HEK293 (cell line): ENCODE measurements around the gene DEFB129.

Experiments
- CTCF ChIA-PET: fragments of 350-600 bp; formaldehyde crosslinking; extraction: SDS; loops from one replicate; lab custom pipeline; 2021; ENCODE audit warnings: antibody characterized with exemption; lab: Yijun Ruan, JAX
- POLR2A ChIA-PET: fragments of 300-600 bp; formaldehyde crosslinking; extraction: SDS; loops from one replicate; lab custom pipeline; 2020; ENCODE audit warnings: antibody characterized with exemption, inconsistent platforms; lab: Yijun Ruan, JAX
- H3K27ac ChIP-seq: fragments of 200-500 bp; sonication (Bioruptor generic); 2 replicates; pipeline ENCODE4 v1.5.1; 2014; ENCODE audit warnings: low read depth, low read length, control low read depth, inconsistent platforms; ENCODE audit errors: extremely low read depth
- H3K36me3 ChIP-seq, 2 experiments: fragments of 200-500 bp in 1 of 2; sonication (Bioruptor generic) in 1 of 2; 1 replicate in 1 of 2; 2 replicates in 1 of 2; pipeline ENCODE4 v1.5.1; 2014 to 2017; ENCODE audit warnings: inconsistent platforms in 2 of 2, low read length in 2 of 2; ENCODE audit not compliant: control insufficient read depth in 2 of 2, insufficient read depth in 1 of 2
- H3K4me1 ChIP-seq: fragments of 200-500 bp; sonication (Bioruptor generic); 2 replicates; pipeline ENCODE4 v1.5.1; 2014; ENCODE audit warnings: mild to moderate bottlenecking, low read length, inconsistent platforms; ENCODE audit not compliant: control insufficient read depth, insufficient read depth
- H3K4me3 ChIP-seq: 2 replicates; pipeline ENCODE4 v1.5.1; 2011; ENCODE audit warnings: low read depth, mild to moderate bottlenecking, control low read depth, low read length, moderate library complexity
- H3K9me3 ChIP-seq: fragments of 200-500 bp; sonication (Bioruptor generic); 2 replicates; pipeline ENCODE4 v1.5.1; 2014; ENCODE audit warnings: low read depth, low read length, inconsistent platforms; ENCODE audit not compliant: control insufficient read depth, insufficient read depth
- KLF7 ChIP-seq: fragments of 450-650 bp; formaldehyde crosslinking; IDR thresholded peaks from 2 replicates; pipeline ENCODE4 v1.5.1; 2016; ENCODE audit warnings: missing biosample characterization, missing genetic modification characterization, borderline replicate concordance
- SP7 ChIP-seq: fragments of 450-650 bp; formaldehyde crosslinking; IDR thresholded peaks from 2 replicates; pipeline ENCODE4 v1.5.1; 2016; ENCODE audit warnings: missing biosample characterization, missing genetic modification characterization
- ZEB2 ChIP-seq: fragments of 450-650 bp; formaldehyde crosslinking; IDR thresholded peaks from 2 replicates; pipeline ENCODE4 v1.5.1; 2016; ENCODE audit warnings: missing biosample characterization, missing genetic modification characterization
- ZNF2 ChIP-seq: fragments of 450-650 bp; formaldehyde crosslinking; IDR thresholded peaks from 2 replicates; pipeline ENCODE4 v1.5.1; 2016; ENCODE audit warnings: missing biosample characterization, missing genetic modification characterization
- ZNF274 ChIP-seq, 2 experiments: fragments of 200-500 bp in 1 of 2; fragments of 450-650 bp in 1 of 2; sonication (Bioruptor generic) in 1 of 2; formaldehyde crosslinking in 1 of 2; IDR thresholded peaks; 2 replicates each; pipeline versions ENCODE4 v1.5.1 to v1.6.1; 2014 to 2016; ENCODE audit warnings: borderline replicate concordance in 1 of 2, inconsistent platforms in 1 of 2, low read length in 1 of 2, missing biosample characterization in 1 of 2, missing genetic modification characterization in 1 of 2
- ZNF561 ChIP-seq: fragments of 450-650 bp; IDR thresholded peaks from 2 replicates; pipeline ENCODE4 v1.5.1; 2018; ENCODE audit warnings: missing biosample characterization, missing genetic modification characterization, borderline replicate concordance
- ZNF585B ChIP-seq: fragments of 450-650 bp; formaldehyde crosslinking; IDR thresholded peaks from 2 replicates; pipeline ENCODE4 v1.5.1; 2016; ENCODE audit warnings: missing biosample characterization, missing genetic modification characterization
- ZNF623 ChIP-seq: fragments of 450-650 bp; formaldehyde crosslinking; IDR thresholded peaks from 2 replicates; pipeline ENCODE4 v1.5.1; 2016; ENCODE audit warnings: missing biosample characterization, missing genetic modification characterization
- ZSCAN30 ChIP-seq: fragments of 450-650 bp; IDR thresholded peaks from 2 replicates; pipeline ENCODE4 v1.5.1; 2018; ENCODE audit warnings: missing biosample characterization, mild to moderate bottlenecking, missing genetic modification characterization, moderate library complexity
- TF ChIP-seq, protein P1 (sequence below): fragments of 450-650 bp; formaldehyde crosslinking; IDR thresholded peaks from 2 replicates; pipeline ENCODE4 v1.5.1; 2016; ENCODE audit warnings: missing biosample characterization, missing genetic modification characterization, low read depth
- TF ChIP-seq, protein P2 (sequence below): fragments of 450-650 bp; formaldehyde crosslinking; conservative IDR thresholded peaks from 2 replicates; pipeline ENCODE4 v1.5.1; 2016; ENCODE audit warnings: low read depth, missing biosample characterization, missing genetic modification characterization
- TF ChIP-seq, protein P3 (sequence below): fragments of 450-650 bp; formaldehyde crosslinking; conservative IDR thresholded peaks from 2 replicates; pipeline ENCODE4 v1.5.1; 2016; ENCODE audit warnings: low read depth, missing biosample characterization, missing genetic modification characterization
- TF ChIP-seq, protein P4 (sequence below): fragments of 450-650 bp; formaldehyde crosslinking; IDR thresholded peaks from 2 replicates; pipeline ENCODE4 v1.5.1; 2016; ENCODE audit warnings: missing biosample characterization, missing genetic modification characterization
- TF ChIP-seq, protein P5 (sequence below): fragments of 450-650 bp; formaldehyde crosslinking; IDR thresholded peaks from 2 replicates; pipeline ENCODE4 v1.5.1; 2016; ENCODE audit warnings: missing biosample characterization, missing genetic modification characterization, borderline replicate concordance

DEFB129 gene

DNA sequence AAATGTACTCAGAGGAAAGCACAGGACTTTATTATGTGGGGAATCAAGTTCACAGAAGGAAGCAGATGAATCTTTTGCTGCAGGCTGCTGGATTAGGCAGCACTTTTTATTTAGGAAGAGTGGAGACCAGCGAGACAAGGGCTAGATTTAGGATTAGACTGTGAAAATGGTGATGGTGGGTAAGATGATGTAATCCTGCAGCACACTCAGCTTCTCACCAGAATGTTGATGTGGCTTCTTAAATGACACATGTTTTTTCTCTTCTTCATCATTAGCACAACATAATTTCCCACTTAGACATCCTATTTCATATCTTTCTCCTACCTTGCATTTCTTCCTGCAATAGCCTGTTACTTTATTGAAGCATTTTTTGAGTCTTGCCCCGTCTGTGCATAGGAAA lies 39.3 kb upstream of the DEFB129 start:
- Histone ChIP-seq H3K36me3 (no peaks in the 10 kb centered on the region), H3K9me3 (peaks cover 3% of the 10 kb centered on the region), H3K4me3 (no peak overlapping the region), H3K4me1 (no peaks in the 10 kb centered on the region), H3K27ac (no peak overlapping the region)
- ChIA-PET CTCF (interaction anchor here (1.0 kb wide), 1 partner anchor 32 kb away, joined by 3 read pairs; no protein-coding TSS in a partner anchor), POLR2A (no interaction called here)
- TF ChIP-seq, protein P1, sequence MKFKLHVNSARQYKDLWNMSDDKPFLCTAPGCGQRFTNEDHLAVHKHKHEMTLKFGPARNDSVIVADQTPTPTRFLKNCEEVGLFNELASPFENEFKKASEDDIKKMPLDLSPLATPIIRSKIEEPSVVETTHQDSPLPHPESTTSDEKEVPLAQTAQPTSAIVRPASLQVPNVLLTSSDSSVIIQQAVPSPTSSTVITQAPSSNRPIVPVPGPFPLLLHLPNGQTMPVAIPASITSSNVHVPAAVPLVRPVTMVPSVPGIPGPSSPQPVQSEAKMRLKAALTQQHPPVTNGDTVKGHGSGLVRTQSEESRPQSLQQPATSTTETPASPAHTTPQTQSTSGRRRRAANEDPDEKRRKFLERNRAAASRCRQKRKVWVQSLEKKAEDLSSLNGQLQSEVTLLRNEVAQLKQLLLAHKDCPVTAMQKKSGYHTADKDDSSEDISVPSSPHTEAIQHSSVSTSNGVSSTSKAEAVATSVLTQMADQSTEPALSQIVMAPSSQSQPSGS (tag by site-specific recombination): 0 out of 2 replicates have a peak, but pooled peaks have one; percentile 15
- TF ChIP-seq ZEB2 (tag by site-specific recombination): no peak

DNA sequence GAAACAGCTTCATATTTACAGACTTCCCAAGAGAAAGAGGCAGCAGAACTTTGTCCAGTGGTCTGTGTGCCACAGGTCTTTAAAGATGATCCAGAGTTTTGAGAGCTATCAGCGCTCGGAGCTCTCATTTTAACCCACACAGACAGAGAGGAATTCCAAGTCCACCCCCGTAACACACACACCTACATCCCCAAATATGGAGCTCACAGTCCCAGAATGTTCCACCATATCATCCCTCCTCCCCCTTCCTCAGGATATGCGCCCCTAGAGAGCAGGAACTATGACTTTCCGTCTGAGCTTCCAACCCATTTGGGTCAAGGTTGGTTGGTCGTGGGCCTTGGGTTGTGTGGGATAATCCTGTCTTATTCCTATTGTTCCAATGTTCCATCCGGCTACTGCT lies 37.4 kb upstream of the DEFB129 start, which contains the start of gene DEFB128:
Gene DEFB128 (minus strand): TSS at position 101 of the 400 bp plus-strand sequence. CDS start 88 bp downstream, at position 13.
- POLR2A ChIA-PET: no interaction called here
- Histone ChIP-seq H3K36me3 (no peaks in the 10 kb centered on the region), H3K27ac (no peak within 1 kb of the TSS), H3K4me3 (no peak within 1 kb of the TSS), H3K4me1 (no peaks in the 10 kb centered on the region), H3K9me3 (no peaks in the 10 kb centered on the region)
- CTCF ChIA-PET: interaction anchor here (0.6 kb wide), 2 partner anchors 13 to 409 kb away, joined by 3 to 4 read pairs; no protein-coding TSS in a partner anchor
- TF ChIP-seq SP7: no peak
- TF ChIP-seq, protein P2, sequence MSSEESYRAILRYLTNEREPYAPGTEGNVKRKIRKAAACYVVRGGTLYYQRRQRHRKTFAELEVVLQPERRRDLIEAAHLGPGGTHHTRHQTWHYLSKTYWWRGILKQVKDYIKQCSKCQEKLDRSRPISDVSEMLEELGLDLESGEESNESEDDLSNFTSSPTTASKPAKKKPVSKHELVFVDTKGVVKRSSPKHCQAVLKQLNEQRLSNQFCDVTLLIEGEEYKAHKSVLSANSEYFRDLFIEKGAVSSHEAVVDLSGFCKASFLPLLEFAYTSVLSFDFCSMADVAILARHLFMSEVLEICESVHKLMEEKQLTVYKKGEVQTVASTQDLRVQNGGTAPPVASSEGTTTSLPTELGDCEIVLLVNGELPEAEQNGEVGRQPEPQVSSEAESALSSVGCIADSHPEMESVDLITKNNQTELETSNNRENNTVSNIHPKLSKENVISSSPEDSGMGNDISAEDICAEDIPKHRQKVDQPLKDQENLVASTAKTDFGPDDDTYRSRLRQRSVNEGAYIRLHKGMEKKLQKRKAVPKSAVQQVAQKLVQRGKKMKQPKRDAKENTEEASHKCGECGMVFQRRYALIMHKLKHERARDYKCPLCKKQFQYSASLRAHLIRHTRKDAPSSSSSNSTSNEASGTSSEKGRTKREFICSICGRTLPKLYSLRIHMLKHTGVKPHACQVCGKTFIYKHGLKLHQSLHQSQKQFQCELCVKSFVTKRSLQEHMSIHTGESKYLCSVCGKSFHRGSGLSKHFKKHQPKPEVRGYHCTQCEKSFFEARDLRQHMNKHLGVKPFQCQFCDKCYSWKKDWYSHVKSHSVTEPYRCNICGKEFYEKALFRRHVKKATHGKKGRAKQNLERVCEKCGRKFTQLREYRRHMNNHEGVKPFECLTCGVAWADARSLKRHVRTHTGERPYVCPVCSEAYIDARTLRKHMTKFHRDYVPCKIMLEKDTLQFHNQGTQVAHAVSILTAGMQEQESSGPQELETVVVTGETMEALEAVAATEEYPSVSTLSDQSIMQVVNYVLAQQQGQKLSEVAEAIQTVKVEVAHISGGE (tag by site-specific recombination): no peak
- TF ChIP-seq ZSCAN30 (tag by site-specific recombination): no peak
- no peak for TF ChIP-seq ZNF2 (tag by site-specific recombination)
- TF ChIP-seq, protein P3, sequence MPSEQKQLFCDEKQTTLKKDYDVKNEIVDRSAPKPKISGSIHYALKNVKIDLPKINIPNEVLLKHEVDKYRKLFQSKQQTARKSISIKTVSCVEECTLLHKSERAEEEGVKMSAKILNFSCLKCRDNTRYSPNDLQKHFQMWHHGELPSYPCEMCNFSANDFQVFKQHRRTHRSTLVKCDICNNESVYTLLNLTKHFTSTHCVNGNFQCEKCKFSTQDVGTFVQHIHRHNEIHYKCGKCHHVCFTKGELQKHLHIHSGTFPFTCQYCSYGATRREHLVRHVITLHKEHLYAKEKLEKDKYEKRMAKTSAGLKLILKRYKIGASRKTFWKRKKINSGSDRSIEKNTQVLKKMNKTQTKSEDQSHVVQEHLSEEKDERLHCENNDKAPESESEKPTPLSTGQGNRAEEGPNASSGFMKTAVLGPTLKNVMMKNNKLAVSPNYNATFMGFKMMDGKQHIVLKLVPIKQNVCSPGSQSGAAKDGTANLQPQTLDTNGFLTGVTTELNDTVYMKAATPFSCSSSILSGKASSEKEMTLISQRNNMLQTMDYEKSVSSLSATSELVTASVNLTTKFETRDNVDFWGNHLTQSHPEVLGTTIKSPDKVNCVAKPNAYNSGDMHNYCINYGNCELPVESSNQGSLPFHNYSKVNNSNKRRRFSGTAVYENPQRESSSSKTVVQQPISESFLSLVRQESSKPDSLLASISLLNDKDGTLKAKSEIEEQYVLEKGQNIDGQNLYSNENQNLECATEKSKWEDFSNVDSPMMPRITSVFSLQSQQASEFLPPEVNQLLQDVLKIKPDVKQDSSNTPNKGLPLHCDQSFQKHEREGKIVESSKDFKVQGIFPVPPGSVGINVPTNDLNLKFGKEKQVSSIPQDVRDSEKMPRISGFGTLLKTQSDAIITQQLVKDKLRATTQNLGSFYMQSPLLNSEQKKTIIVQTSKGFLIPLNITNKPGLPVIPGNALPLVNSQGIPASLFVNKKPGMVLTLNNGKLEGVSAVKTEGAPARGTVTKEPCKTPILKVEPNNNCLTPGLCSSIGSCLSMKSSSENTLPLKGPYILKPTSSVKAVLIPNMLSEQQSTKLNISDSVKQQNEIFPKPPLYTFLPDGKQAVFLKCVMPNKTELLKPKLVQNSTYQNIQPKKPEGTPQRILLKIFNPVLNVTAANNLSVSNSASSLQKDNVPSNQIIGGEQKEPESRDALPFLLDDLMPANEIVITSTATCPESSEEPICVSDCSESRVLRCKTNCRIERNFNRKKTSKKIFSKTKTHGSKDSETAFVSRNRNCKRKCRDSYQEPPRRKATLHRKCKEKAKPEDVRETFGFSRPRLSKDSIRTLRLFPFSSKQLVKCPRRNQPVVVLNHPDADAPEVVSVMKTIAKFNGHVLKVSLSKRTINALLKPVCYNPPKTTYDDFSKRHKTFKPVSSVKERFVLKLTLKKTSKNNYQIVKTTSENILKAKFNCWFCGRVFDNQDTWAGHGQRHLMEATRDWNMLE: no peak
- TF ChIP-seq, protein P4, sequence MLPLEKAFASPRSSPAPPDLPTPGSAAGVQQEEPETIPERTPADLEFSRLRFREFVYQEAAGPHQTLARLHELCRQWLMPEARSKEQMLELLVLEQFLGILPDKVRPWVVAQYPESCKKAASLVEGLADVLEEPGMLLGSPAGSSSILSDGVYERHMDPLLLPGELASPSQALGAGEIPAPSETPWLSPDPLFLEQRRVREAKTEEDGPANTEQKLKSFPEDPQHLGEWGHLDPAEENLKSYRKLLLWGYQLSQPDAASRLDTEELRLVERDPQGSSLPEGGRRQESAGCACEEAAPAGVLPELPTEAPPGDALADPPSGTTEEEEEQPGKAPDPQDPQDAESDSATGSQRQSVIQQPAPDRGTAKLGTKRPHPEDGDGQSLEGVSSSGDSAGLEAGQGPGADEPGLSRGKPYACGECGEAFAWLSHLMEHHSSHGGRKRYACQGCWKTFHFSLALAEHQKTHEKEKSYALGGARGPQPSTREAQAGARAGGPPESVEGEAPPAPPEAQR (tag by site-specific recombination): no peak
- no peak for TF ChIP-seq KLF7 (tag by site-specific recombination)
- no peak for TF ChIP-seq ZNF561 (tag by site-specific recombination)
- TF ChIP-seq, protein P5, sequence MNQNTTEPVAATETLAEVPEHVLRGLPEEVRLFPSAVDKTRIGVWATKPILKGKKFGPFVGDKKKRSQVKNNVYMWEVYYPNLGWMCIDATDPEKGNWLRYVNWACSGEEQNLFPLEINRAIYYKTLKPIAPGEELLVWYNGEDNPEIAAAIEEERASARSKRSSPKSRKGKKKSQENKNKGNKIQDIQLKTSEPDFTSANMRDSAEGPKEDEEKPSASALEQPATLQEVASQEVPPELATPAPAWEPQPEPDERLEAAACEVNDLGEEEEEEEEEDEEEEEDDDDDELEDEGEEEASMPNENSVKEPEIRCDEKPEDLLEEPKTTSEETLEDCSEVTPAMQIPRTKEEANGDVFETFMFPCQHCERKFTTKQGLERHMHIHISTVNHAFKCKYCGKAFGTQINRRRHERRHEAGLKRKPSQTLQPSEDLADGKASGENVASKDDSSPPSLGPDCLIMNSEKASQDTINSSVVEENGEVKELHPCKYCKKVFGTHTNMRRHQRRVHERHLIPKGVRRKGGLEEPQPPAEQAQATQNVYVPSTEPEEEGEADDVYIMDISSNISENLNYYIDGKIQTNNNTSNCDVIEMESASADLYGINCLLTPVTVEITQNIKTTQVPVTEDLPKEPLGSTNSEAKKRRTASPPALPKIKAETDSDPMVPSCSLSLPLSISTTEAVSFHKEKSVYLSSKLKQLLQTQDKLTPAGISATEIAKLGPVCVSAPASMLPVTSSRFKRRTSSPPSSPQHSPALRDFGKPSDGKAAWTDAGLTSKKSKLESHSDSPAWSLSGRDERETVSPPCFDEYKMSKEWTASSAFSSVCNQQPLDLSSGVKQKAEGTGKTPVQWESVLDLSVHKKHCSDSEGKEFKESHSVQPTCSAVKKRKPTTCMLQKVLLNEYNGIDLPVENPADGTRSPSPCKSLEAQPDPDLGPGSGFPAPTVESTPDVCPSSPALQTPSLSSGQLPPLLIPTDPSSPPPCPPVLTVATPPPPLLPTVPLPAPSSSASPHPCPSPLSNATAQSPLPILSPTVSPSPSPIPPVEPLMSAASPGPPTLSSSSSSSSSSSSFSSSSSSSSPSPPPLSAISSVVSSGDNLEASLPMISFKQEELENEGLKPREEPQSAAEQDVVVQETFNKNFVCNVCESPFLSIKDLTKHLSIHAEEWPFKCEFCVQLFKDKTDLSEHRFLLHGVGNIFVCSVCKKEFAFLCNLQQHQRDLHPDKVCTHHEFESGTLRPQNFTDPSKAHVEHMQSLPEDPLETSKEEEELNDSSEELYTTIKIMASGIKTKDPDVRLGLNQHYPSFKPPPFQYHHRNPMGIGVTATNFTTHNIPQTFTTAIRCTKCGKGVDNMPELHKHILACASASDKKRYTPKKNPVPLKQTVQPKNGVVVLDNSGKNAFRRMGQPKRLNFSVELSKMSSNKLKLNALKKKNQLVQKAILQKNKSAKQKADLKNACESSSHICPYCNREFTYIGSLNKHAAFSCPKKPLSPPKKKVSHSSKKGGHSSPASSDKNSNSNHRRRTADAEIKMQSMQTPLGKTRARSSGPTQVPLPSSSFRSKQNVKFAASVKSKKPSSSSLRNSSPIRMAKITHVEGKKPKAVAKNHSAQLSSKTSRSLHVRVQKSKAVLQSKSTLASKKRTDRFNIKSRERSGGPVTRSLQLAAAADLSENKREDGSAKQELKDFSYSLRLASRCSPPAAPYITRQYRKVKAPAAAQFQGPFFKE: no peak
- TF ChIP-seq ZNF585B: no peak
- no peak for TF ChIP-seq ZNF274 (IDR thresholded peaks at IDR 0.05; ENCODE audit: low read length)
- TF ChIP-seq ZNF274 (tag by site-specific recombination; IDR thresholded peaks at IDR 0.05; ENCODE audit: borderline replicate concordance): no peak
- no peak for TF ChIP-seq ZNF623 (tag by site-specific recombination)
